DMS 273 (cell line): Measurements from ENCODE around the gene TENT4B.

Experiments
- DNase-seq: peaks from one replicate; lab custom pipeline; 2025; ENCODE audit not compliant: unreplicated experiment; lab: John Stamatoyannopoulos, UW

Gene TENT4B

DNA sequence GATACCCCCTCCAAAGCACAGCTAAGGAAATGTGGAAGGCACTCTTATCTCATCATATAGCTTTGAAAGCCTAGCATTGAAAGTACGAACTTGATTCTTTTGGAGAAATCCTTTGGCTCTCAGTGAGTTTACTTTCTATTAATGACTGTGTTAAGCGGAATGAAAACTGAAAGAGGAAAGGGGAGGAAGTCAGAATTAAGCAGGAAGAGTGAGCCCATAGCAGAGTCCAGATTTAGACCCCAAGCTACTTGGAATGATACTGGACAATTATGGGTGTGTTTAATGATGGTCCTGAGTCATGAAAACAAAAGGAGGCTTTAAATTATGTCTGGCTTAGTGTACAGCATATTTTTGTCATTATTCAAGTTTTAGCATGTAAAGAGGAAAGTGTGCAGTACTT is 42.2 kb downstream of the TENT4B start:
- no peak for DNase-seq

DNA sequence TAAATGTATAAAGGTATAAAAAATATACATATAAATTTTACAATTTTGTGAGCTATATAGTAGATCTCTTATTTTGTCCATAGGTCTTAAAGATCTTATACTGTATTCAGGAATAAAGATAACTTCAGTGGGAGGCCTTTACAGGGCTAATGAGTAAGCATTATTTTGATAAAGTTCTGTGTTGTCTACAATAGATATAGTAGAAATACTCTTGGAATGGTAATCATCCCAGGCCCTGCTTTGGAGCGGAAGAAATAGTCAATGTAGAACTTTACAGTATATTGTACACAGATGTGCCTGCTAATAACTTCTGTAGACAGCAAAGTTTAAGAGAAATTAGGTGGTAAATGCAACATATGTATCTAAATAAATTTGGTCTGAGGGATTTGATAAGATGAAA is 42.6 kb downstream of the TENT4B start:
- DNase-seq, result no peak

DNA sequence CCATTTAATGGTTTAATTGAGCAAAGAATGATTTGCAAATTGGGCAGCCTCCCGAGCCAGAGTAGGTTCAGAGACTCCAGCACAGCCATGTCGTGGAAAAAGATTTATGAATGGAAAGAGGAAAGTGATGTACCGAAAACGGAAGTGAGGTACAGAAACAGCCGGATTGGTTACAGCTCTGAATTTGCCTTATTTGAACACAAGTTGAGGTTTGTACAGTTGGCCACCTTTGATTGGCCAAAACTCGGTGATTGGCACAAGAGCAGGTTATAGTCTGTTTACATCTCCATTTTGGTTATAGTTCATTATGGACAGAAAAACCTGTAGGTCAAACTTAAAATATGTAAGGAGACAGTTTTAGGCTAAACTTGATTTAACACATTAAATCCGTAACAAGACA is 44.5 kb downstream of the TENT4B start:
- no peak for DNase-seq

DNA sequence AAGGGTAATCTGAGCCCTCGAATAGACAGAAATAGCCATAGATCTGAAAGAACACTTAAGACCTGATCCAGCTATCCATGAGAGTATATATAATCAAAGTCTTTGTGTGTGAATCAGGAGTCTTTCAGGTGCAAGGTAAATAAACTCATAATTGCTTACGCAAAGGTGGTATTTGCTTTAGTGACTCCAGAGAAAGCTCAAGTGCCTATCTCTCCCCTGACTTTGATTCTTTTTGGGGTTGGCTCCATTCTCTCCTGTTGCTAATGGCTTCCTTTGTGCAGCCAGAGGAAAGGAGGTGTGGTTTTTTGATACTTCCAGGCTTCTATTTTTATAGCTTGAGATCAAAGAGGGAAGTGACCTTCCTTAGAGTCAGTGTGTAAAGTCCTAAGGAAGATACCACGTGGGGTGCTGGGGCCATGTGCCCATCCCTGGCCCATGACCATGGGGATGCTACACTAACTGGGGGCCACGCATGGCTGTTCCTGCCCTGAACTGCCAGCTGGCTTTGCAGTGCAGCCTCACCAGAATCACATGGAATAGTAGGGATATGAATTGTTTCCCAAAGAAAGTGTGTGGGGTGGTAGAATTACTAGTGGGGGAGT is 45.8 kb downstream of the TENT4B start:
- no peak for DNase-seq

DNA sequence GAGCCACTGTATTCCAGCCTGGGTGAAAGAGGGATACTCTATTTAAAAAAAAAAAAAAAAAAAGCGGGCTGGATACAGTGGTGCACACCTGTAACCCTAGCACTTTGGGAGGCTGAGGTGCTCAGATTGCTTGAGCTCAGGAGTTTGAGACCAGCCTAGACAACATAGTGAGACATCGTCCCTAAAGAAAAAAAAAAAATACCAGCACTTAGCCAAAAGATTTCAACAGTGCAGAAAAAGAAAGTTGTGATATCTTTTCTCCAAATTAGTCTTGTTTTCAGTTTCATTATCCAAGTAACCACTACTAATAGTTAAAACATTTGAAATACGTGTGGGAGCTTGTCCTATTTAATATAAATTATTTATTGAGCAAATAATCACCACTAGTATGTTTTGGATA is 48.7 kb downstream of the TENT4B start:
- DNase-seq, result no peak

DNA sequence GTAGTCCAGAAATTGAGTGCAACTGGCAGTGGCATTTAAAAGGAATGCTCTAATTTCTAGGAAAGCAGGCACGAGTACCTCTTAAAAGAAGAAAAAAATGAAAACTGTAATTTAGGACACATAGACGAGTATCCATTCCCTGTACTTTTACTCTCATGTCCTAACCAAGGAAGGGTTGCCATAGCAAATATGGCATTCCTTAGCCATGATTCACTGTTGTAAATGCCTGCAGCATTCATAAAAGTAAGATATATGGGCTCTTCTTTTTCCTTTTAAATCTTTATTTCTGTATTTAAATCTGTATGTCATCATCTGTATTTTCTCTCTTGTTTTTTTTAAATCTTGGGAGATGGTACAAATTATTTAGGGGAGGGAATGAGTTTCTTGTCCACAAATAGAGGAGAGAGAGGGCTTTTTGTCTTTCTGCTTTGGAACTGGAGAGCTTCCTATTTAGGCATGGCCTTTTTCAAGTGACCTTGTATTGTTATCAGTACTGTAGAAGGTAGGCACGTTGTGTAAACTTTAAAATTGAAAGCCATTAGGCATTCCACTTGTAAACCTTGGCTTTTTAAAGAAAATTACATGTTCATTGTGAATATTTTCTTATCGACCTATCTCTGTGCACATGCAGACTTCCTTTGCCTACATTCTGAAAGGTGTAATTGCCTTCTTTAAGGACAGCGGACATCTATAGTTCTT is 50.0 kb downstream of the TENT4B start:
- no peak for DNase-seq

DNA sequence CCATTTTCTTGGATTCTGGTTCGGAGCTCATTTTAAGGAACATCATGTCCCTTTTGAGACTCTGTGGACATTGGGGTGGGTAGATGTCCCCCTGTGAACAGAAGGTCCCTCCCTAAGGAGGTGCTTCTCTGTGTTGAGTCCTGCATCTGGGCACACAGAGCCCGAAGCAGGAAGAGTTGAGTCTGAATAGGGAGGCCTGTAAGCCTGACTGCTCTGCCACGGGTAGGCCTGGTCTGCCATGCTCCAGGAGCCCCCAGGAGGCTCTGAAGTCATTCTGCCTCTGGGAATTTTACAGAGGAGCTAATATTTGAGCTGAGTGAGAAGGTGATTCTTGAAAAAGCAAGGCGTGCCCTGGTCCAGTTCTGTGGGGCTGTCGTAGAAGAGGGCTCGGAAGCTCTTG is 50.6 kb downstream of the TENT4B start:
- no peak for DNase-seq

DNA sequence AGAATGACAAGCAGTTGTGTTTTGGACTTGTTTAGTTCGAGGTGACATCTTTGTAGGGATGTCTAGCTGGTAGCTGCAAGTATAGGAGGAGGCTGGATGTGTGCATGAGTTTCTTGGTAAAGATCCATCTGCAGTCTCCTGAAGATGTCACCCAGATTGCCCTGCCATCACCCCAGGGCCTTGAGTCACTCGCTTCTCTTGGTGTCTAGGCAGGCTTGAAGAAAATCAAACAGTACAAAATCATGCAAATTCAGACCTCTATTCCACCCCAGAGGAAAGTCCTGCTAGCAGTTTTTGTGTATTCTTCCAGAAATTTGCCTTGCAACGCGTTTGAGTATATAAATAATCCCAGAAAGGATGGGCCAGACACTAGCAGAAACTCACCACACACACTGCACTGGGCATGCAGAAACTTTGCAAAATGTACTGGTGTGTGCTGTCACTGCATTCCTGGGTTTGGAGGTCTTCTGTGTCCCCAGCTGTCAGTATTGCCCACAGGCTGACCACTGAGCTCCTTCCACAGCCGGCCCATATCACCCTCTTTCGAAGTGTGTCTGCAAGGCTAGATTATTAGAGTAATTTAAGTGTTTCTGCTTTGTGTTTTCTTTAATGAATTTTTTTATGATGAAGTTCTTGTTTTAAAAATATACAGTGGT is 51.5 kb downstream of the TENT4B start:
- DNase-seq, result no peak

DNA sequence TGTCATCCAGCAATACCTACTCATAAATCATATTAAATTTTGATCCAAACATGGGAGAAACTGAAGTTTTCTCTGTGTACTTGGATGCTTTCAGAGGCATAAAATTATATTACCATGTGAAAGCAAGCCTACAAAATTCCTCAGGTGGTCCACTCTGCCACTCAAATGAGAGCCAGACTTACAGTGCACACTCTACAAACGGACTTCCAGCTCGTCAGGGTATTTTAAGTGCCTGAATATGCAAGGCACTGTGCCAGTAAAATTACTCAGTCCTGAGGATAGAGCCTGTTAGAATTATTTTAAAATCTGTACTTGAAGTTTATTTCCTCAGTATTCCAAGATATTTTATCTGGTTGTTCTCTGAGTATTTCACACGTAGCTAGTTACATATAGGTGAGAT is 54.5 kb downstream of the TENT4B start:
- DNase-seq, result peak; percentile 58

DNA sequence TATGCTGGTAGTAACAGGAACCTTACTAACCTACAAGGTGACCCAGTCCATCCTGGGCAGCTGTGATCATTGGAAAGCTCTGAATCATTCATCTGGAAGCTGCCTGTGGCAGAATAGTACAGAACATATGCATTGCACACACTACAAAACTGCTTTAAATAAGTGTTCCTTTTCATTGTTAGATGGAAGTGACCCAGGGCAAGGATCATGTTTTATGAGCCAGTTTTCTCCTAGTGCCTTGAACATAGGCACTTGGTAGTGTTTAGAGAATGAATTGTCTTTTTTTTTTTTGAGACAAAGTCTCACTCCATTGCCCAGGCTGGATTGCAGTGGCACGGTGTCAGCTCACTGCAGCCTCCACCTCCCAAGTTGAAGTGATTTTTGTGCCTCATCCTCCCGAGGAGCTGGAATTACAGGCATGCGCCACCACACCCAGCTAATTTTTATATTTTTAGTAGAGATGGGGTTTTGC is 55.4 kb downstream of the TENT4B start:
- DNase-seq, result peak; percentile 32

DNA sequence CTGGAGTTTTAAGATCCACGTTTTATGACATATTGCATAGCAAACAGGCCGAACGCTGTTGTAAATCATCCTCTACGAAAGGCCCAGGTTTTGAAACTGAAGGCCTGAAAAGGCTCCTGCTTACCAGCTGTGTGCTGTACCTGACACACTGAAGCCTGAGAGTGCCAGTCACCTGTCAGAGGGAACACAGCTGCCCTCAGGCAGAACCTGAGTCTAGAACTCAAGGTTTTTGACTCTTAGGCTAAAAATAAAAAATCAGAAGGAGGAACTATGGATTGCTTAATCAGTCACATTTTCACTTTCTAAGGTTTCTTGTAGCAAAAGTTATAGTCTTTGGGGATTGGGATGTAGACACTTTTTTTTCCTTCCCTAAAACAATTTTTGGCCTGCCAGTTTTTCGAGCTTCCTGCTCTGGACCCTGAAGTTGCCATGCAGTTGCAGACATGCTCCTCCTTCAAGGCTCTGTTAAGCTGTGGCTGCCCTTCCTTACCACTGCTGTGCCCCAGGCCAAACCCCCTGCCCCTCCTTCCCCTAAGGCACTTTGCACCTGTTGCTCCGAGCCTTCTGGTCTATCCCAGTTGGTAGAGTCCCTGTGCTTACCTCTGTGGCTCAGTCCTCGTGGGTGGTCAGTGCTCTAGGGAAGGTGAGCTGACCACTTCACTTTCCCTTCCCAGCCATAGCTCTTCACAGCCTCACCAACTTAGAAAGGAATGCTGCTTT is 56.6 kb downstream of the TENT4B start:
- peak; percentile 20 for DNase-seq

DNA sequence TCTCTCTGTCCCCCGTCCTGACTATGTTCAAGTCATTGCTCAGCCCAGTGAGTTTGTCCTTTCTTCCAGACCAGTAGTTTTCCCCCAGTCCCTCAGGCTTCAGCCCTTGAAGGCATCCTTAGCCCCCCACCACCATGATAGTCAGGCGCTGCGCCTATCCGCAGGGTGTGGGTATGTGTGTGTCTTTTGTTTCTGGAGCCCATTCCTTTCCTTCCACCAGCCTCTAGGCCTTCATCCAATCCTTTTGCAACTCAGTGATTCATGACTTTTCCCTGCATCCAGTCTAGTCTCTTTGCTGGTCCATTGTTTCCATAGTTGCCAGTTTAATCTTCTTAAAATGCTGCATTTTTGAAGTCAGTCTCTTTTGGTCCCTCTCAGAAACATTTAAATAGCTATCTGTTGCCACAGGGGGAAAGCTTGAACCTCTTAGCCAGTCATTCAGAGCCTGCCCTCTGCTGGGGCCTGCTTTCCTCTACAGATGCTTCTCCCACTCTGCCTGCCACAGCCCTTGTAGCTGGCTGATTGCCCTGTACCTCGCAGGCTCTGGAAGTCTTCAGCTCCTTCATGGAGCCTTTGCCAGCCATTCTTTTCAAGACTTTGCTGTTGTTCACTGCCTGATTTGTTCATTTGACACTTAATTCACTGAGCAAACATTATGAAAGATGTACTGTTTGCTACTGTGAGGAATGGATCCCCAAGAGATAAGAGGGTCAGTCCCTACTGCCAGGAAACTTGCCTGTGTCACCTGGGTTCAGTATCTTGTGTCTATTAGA is 57.3 kb downstream of the TENT4B start:
- DNase-seq, result peak; percentile 89

DNA sequence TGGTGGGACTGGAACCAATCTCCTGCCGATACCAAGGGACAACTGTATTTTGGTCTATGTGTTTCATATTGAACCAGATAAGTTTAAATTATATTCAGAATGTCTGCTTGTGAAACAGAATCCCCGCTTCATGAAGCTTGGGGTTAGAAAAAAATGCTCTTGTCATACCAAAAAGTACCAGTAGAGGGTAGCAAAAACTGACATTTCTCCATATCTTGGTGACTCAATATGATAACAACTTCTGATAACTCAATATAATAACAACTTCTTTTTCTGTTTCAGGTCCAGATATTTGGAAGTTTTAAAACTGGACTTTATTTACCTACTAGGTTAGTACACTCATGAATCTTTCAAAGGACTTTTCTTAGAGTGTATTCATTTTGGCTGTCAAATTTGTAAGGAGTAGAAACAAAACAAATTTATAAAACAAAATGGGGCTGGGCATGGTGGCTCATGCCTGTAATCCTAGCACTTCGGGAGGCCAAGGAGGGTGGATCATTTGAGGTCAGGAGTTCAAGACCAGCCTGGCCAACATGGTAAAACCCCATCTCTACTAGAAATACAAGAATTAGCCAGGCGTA is 60.9 kb downstream of the TENT4B start:
- peak; percentile 79 for DNase-seq

DNA sequence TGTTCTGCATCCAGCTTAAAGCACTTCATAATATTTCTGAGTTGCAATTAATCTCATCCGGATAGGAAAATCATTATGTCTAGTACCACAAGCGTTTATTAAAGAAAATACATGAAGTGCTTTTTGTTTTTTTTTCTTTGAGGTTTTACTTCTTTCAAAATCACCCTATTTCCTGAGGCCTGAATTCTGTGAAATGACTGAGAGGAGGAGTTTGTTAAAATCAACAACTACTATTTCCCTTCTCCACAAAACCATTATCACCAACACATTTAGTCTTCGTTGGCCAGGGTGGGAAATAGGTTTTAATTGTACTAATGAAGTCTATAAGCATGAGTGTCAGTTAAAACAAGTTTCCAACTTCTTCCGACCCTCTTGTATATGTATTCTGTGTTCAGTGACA is 62.6 kb downstream of the TENT4B start:
- DNase-seq, result no peak

DNA sequence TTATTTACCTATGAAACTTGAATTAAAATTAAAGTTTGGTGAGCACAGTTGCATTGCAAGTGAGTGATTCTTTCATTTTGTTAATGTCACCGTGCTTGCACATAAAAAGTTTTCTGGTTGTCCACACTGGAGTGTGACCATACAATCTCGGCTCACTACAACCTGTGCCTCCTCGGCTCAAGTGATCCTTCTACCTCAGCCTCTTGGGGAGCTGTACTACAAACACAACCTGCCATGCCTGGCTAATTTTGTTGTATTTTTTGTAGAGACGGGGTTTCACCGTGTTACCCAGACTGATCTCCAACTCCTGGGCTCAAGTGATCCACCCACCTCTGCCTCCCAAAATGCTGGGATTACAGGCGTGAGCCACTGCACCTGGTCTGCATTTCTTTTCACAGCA is 63.1 kb downstream of the TENT4B start:
- DNase-seq, result no peak

DNA sequence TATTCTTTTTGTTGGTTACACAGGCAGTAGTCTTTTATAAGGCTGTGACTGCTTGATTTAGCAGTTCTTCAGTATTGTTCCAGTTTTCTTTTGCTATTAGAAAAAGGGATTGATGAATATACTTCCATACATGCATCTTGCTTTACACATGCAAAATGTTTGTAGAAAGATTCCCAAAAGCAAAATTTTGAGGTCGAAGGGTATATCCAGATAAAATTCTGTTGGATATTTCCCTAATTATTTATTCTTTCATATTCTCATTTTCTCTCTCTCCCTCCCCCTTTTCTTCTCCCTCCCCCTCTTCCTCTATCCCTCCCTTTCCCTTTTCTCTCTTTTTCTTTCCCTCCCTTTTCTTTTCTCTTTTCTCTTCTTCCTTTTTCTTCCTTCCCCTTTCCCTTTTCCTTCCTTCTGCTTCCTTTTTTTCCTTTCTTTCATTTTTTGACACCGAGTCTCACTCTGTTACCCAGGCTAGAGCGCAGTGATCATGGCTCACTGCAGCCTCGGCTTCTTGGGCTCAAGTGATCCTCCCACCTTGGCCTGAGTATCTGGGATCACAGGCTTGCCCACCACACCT is 66.4 kb downstream of the TENT4B start:
- no peak for DNase-seq

DNA sequence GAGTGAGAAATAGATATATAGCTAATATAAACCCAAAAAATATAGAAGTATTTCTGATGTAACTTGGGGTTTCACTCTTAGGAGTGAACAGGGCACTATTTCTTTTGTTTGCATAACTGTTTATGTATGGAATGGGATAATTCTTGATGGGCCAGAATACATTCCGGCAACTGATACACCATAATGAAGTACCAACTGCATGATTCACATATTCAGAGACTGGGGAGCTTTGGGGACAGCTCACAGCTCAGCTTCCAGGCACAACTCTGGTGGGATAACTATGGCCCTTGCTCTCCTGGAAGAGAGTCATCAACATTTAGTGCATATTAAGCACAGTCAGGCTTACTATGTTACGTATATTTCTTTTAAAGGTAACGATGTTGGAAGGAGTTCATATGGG is 71.2 kb downstream of the TENT4B start:
- no peak for DNase-seq

DNA sequence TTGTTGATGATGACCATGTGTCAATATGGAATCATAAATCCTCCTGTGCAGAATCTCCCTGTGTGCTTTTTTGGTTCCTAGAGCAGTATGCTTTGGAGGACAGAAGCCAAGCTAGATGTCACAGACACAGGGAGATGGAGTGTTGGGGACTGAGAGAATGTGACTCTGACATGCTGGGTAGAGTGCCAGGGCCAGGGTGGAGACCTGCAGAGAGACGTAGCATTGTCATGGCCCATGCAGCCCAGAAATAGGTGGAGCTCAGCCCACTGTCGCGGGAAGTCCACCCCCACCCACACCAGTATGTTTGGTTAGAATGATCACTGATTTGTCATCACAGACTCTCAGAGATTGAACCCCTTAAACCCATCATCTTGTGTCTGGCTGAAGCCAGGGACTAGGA is 74.0 kb downstream of the TENT4B start:
- no peak for DNase-seq

DNA sequence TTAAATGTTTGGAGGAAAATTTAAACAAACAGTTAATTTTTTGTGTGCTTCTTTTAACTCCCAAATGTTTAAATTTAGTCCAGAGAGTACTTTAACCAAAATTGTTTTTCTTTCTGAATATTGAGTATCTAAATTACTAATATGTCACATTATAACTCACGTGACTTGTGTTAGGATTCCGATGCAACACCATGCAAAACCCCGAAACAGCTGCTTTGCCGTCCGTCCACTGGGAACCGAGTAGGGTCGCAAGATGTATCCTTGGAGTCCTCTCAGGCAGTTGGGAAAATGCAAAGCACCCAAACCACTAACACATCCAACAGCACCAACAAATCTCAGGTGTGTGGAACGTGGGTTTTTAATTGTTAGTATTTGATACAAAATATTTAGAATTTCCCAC is 74.6 kb downstream of the TENT4B start:
- no peak for DNase-seq

DNA sequence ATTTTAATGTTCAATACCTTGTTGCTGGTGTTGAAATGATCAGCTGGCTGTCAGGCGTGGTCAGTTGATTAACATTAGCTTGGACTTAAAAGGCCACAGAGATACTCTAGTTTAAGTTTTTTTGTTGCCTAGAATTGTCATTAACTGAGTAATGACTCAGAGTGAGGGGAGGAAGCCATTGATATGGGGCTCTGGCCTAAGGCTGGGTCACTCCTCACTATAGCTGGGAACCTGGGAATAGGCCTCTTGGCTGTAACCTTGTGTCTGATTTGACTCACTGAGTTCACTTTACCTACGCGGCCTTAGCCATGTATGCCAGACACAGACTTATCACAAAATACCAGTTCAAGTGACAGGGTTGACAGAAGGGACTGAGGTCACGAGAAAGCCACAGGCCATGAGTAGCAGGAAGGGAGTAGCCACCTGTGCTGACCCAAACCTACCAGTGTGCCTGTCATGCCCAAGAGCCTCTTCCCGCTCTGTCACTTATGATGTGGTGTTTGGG is 75.3 kb downstream of the TENT4B start:
- DNase-seq, result no peak
